PC-3 (cell line): ENCODE data around the gene DLG2. TPM values are rescaled to one million over a fixed set of nuclear protein-coding genes. Genes with fewer than 3 reads are reported as not detected.

ENCODE experiments used
- ATAC-seq: fragments of 200-7000 bp; cut with Tn5 transposase; 2 replicates; pipeline ENCODE4 v1.9.1; 2020; ENCODE audit warnings: mild to moderate bottlenecking, moderate library complexity
- BruUV-seq: library from RNA; stranded (reverse); fragments of 400-500 nt; replicated peaks from 2 replicates; lab custom pipeline; 2021; lab: Mats Ljungman, UMichigan
- CTCF ChIA-PET: fragments of 300-600 bp; sonication (Branson Sonifier 250); formaldehyde crosslinking; loops from one replicate; lab custom pipeline; 2022; ENCODE audit warnings: antibody characterized with exemption; lab: Charles Lee
- POLR2A ChIA-PET: fragments of 300-600 bp; sonication (Branson Sonifier 250); formaldehyde crosslinking; loops from one replicate; lab custom pipeline; 2022; ENCODE audit warnings: antibody characterized with exemption; ENCODE audit not compliant: unreplicated experiment; lab: Charles Lee
- DNase-seq: peaks from one replicate; pipeline ENCODE4 v3.0.0-alpha.2; 2015
- H2AFZ ChIP-seq: fragments of 300-600 bp; sonication (generic); 2 replicates; pipeline ENCODE4 v1.6.0; 2016; ENCODE audit warnings: antibody characterized with exemption, low read length
- H3F3A ChIP-seq: fragments of 300-600 bp; sonication (generic); one replicate; pipeline ENCODE4 v1.6.0; 2017; ENCODE audit warnings: antibody characterized with exemption, low read length, control low read depth, mild to moderate bottlenecking; ENCODE audit not compliant: unreplicated experiment
- H3K27ac ChIP-seq: fragments of 300-600 bp; sonication (generic); 2 replicates; pipeline ENCODE4 v1.5.1; 2016; ENCODE audit warnings: mild to moderate bottlenecking, low read length
- H3K27me3 ChIP-seq: fragments of 300-600 bp; sonication (generic); 2 replicates; pipeline ENCODE4 v1.6.1; 2016; ENCODE audit warnings: low read length, mixed read lengths
- H3K36me3 ChIP-seq: fragments of 300-600 bp; sonication (generic); 2 replicates; pipeline ENCODE4 v1.6.1; 2016; ENCODE audit warnings: low read depth, mixed run types, low read length, mixed read lengths
- H3K4me1 ChIP-seq: fragments of 300-600 bp; sonication (generic); 2 replicates; pipeline ENCODE4 v1.5.1; 2016; ENCODE audit warnings: low read length; ENCODE audit not compliant: insufficient read depth
- H3K4me2 ChIP-seq: fragments of 300-600 bp; sonication (generic); 2 replicates; pipeline ENCODE4 v1.6.0; 2016; ENCODE audit warnings: low read length
- H3K4me3 ChIP-seq: fragments of 300-600 bp; sonication (generic); 2 replicates; pipeline ENCODE4 v1.5.1; 2016; ENCODE audit warnings: mild to moderate bottlenecking, low read length, mixed read lengths
- H3K79me2 ChIP-seq: fragments of 300-600 bp; sonication (generic); 2 replicates; pipeline ENCODE4 v1.6.1; 2017; ENCODE audit warnings: low read length, mixed read lengths
- H3K9ac ChIP-seq: fragments of 300-600 bp; sonication (generic); 2 replicates; pipeline ENCODE4 v1.6.0; 2016; ENCODE audit warnings: mild to moderate bottlenecking, low read length
- H3K9me2 ChIP-seq: fragments of 300-600 bp; sonication (generic); replicated peaks from 2 replicates; pipeline ENCODE4 v1.6.1; 2016; ENCODE audit warnings: mixed run types, low read length, mixed read lengths
- H3K9me3 ChIP-seq: fragments of 300-600 bp; sonication (generic); 2 replicates; pipeline ENCODE4 v1.6.1; 2016; ENCODE audit warnings: low read length, mixed read lengths
- H4K20me1 ChIP-seq: fragments of 300-600 bp; sonication (generic); 2 replicates; pipeline ENCODE4 v1.6.1; 2016; ENCODE audit warnings: low read length, mixed read lengths
- EZH2 ChIP-seq: fragments of 300-600 bp; sonication (generic); IDR thresholded peaks from one replicate; pipeline ENCODE4 v1.6.1; 2017; ENCODE audit warnings: antibody characterized with exemption, mild to moderate bottlenecking, low read length; ENCODE audit not compliant: unreplicated experiment
- EZH2phosphoT487 ChIP-seq: fragments of 300-600 bp; sonication (generic); IDR thresholded peaks from 2 replicates; pipeline ENCODE4 v1.6.1; 2018; ENCODE audit warnings: mild to moderate bottlenecking, antibody characterized with exemption, low read length, borderline replicate concordance
- intact Hi-C: fragments of 100-400 bp; cut with micrococcal nuclease; formaldehyde crosslinking; loops from 2 replicates; pipeline ENCODE4 v1.9.0; 2023
- total RNA-seq: library from RNA; depleted of rRNA; stranded (reverse); fragments of >200 nt; gene quantifications from 2 replicates; pipeline ENCODE4 v1.2.3, GENCODE V29; 2014
- TF ChIP-seq, protein P1 (sequence below): fragments of 300-600 bp; sonication (generic); conservative IDR thresholded peaks from 2 replicates; pipeline ENCODE4 v1.5.1; 2017; ENCODE audit warnings: antibody characterized with exemption, low read depth, mild to moderate bottlenecking, low read length

DLG2 gene
- total RNA-seq, 1 experiment from 2014 or later: 0.58 TPM

DNA sequence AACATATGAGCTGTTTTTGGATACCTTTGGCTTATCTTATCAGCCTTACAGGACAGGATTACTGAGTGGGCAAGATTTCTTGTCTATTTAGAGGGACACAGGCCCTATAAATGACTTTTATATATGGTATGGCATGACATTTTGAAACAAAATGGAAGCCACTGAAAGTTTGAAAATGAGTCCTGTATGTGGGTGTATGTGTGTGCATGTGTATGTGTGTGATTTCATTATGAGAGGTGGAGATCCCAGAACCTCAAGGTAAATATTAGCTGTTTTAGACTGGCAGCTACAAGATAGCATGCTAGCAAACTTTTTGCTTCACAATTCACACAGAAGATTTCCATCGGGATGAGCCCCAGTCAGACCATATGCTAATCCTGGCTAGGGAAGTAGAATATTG is 1370.5 kb downstream of the DLG2 start:
- TF ChIP-seq EZH2phosphoT487 (no peak), EZH2 (no peak)
- TF ChIP-seq, protein P1, sequence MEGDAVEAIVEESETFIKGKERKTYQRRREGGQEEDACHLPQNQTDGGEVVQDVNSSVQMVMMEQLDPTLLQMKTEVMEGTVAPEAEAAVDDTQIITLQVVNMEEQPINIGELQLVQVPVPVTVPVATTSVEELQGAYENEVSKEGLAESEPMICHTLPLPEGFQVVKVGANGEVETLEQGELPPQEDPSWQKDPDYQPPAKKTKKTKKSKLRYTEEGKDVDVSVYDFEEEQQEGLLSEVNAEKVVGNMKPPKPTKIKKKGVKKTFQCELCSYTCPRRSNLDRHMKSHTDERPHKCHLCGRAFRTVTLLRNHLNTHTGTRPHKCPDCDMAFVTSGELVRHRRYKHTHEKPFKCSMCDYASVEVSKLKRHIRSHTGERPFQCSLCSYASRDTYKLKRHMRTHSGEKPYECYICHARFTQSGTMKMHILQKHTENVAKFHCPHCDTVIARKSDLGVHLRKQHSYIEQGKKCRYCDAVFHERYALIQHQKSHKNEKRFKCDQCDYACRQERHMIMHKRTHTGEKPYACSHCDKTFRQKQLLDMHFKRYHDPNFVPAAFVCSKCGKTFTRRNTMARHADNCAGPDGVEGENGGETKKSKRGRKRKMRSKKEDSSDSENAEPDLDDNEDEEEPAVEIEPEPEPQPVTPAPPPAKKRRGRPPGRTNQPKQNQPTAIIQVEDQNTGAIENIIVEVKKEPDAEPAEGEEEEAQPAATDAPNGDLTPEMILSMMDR: no peak
- DNase-seq (no peak), ATAC-seq (no peak)
- BruUV-seq: no TSS peak
- Histone ChIP-seq H3K27me3 (no peaks in the 10 kb centered on the region), H3K4me2 (no peak overlapping the region), H3K4me1 (no peaks in the 10 kb centered on the region), H4K20me1 (no peaks in the 10 kb centered on the region), H3K36me3 (no peaks in the 10 kb centered on the region), H2AFZ (no peak overlapping the region), H3K27ac (no peak overlapping the region), H3K4me3 (no peak overlapping the region), H3K79me2 (no peaks in the 10 kb centered on the region), H3K9me2 (no peaks in the 10 kb centered on the region), H3K9ac (no peak overlapping the region), H3K9me3 (peaks cover 6% of the 10 kb centered on the region; the same call in 1 of the 2 replicates), H3F3A (no peaks in the 10 kb centered on the region)
- intact Hi-C loops: no loop called here
- ChIA-PET CTCF (no interaction called here), POLR2A (no interaction called here)

DNA sequence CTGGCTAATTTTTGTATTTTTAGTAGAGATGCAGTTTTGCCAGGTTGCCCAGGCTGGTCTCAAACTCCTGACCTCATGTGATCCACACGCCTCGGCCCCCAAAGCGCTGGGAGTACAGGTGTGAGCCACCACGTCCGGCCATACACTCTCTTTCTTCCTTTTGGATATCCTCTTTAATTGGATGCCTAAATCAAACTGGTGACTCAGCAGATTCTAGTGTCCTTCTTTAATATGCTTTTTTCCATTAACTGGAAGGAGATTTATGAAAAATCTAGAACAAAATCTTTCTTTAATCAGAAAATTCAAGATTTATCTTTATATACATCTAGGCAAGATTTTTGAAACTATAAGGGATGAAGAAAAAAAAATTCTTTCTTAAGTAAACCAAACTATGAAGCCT is 1371.7 kb downstream of the DLG2 start:
- Histone ChIP-seq H3K9me2 (no peaks in the 10 kb centered on the region), H3F3A (no peaks in the 10 kb centered on the region), H3K79me2 (no peaks in the 10 kb centered on the region), H3K4me2 (no peak overlapping the region), H2AFZ (no peak overlapping the region), H3K36me3 (no peaks in the 10 kb centered on the region), H3K4me3 (no peak overlapping the region), H3K9ac (no peak overlapping the region), H3K4me1 (no peaks in the 10 kb centered on the region), H3K9me3 (peaks cover 6% of the 10 kb centered on the region; the same call in 1 of the 2 replicates), H4K20me1 (no peaks in the 10 kb centered on the region), H3K27ac (no peak overlapping the region), H3K27me3 (no peaks in the 10 kb centered on the region)
- ChIA-PET CTCF (no interaction called here), POLR2A (no interaction called here)
- TF ChIP-seq, protein P1: no peak
- TF ChIP-seq EZH2phosphoT487 (no peak), EZH2 (no peak)
- ATAC-seq (no peak), DNase-seq (no peak)
- intact Hi-C loops: no loop called here
- BruUV-seq: no TSS peak

DNA sequence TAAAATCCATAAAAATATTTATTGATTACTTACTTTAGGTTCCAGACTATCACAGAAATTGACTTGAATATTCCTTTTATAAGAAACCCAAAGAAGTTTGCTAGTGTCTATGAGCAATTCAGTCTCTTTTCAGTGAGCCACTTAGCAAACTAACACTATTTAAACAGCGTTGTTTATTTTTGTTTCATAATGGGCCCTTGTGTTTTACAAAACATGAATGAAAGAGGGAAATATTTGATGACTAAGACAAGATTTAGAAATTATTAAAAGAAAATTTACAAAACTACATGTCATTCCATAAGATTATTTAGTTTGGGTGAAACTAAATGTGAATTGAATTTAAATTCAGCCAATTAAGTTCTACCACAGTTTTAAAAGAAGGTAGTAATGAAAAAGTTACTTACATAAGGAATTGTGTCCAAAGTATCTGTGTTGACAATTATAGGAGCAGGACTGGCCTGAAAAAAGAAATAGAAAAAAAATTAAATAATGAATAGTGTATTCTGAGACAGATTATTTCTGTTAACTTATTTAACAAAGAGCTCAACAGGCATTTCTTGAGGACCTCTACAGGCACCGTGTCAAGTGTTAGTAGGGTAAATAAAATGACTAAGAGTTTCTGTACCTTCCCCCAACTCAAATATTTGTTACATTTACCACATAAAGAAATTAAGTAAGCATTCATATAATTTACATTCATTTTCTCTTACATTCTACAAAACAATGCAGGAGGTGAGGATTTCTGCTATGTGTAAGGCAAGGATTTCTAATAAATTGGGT is 1376.1 kb downstream of the DLG2 start:
- Histone ChIP-seq H3K79me2 (no peaks in the 10 kb centered on the region), H3K36me3 (no peaks in the 10 kb centered on the region), H3K9me2 (no peaks in the 10 kb centered on the region), H3K4me1 (no peaks in the 10 kb centered on the region), H4K20me1 (no peaks in the 10 kb centered on the region), H3K4me3 (no peak overlapping the region), H3K27me3 (no peaks in the 10 kb centered on the region), H3K4me2 (no peak overlapping the region), H2AFZ (no peak overlapping the region), H3F3A (no peaks in the 10 kb centered on the region), H3K27ac (no peak overlapping the region), H3K9ac (no peak overlapping the region), H3K9me3 (no peaks in the 10 kb centered on the region)
- DNase-seq (no peak), ATAC-seq (no peak)
- intact Hi-C loops: no loop called here
- TF ChIP-seq EZH2phosphoT487: no peak
- no peak for TF ChIP-seq EZH2
- TF ChIP-seq, protein P1: no peak
- CTCF ChIA-PET: no interaction called here
- POLR2A ChIA-PET: no interaction called here
- BruUV-seq: no TSS peak
